Subcutaneous adipose tissue (tissue), 4 donors: ENCODE data around the gene RNF217. TPM values are rescaled to one million over a fixed set of nuclear protein-coding genes. Genes with fewer than 3 reads are reported as not detected.

ENCODE experiments used
- CTCF ChIP-seq: fragments of 450-650 bp; IDR thresholded peaks from one replicate; pipeline ENCODE4 v1.5.1; 2016; ENCODE audit warnings: low read depth, mild to moderate bottlenecking, control low read depth, antibody characterized with exemption, moderate library complexity
- total RNA-seq, 4 donors: library from RNA; depleted of rRNA; stranded (reverse); fragments of >200 nt; gene quantifications; one replicate each; pipeline ENCODE4 v1.1.0, GENCODE V29; 2016

RNF217 gene
- total RNA-seq, 4 donors from 2014 or later = 41.8 to 69.5 (median 47.2) TPM

GRCh38 chr6:124984668-124985338 is 22.6 kb downstream of the RNF217 start:
- no peak for TF ChIP-seq CTCF

GRCh38 chr6:124986164-124986563 is 23.9 kb downstream of the RNF217 start:
- TF ChIP-seq CTCF = no peak

GRCh38 chr6:124987291-124987690 is 25.1 kb downstream of the RNF217 start:
- no peak for TF ChIP-seq CTCF

- no peak for TF ChIP-seq CTCF
These were observed 25.9 kb downstream of the RNF217 start for GRCh38 chr6:124987999-124988591.

GRCh38 chr6:124989136-124989983 is 27.1 kb downstream of the RNF217 start:
- TF ChIP-seq CTCF = no peak

- TF ChIP-seq CTCF = no peak
These were observed 28.8 kb downstream of the RNF217 start for GRCh38 chr6:124990988-124991387.

GRCh38 chr6:124991764-124992295 is 29.6 kb downstream of the RNF217 start:
- no peak for TF ChIP-seq CTCF
